22Rv1 (cell line): ENCODE data around the gene SHROOM4.

Experiments used
- CTCF ChIP-seq: fragments of 450-650 bp; IDR thresholded peaks from 2 replicates; pipeline ENCODE4 v1.5.1; 2017; ENCODE audit warnings: mild to moderate bottlenecking
- ZFX ChIP-seq: fragments of 450-650 bp; IDR thresholded peaks from 2 replicates; pipeline ENCODE4 v1.6.1; 2017; ENCODE audit warnings: antibody characterized with exemption, borderline replicate concordance

- no peak for TF ChIP-seq CTCF
- no peak for TF ChIP-seq ZFX
Measured at GRCh38 chrX:50609796-50610195, 204.2 kb downstream of the SHROOM4 start.
